GM12878 (cell line): ENCODE data around the gene C11orf42. TPM values are rescaled to one million over a fixed set of nuclear protein-coding genes. Genes with fewer than 3 reads are reported as not detected.

Experiments used
- ATAC-seq: fragments of 200-7000 bp; cut with Tn5 transposase; 3 replicates; pipeline ENCODE4 v1.9.1; 2020; ENCODE audit warnings: mild to moderate bottlenecking, moderate library complexity
- BruUV-seq: library from RNA; stranded (reverse); fragments of 400-500 nt; replicated peaks from 2 replicates; lab custom pipeline; 2021; lab: Mats Ljungman, UMichigan
- CTCF ChIA-PET: fragments of 300-600 bp; sonication (Branson Sonifier 250); formaldehyde crosslinking; extraction: SDS; loops from one replicate; lab custom pipeline; 2021; ENCODE audit warnings: inconsistent platforms; lab: Yijun Ruan, JAX
- POLR2A ChIA-PET: fragments of 350-600 bp; formaldehyde crosslinking; extraction: SDS; loops from one replicate; lab custom pipeline; 2021; ENCODE audit warnings: inconsistent platforms; lab: Charles Lee
- RAD21 ChIA-PET: fragments of 300-600 bp; sonication (Branson Sonifier 250); formaldehyde crosslinking; loops from one replicate; lab custom pipeline; 2023; ENCODE audit warnings: antibody characterized with exemption; ENCODE audit not compliant: unreplicated experiment; lab: Charles Lee
- SMC1A ChIA-PET: fragments of 300-600 bp; sonication (Branson Sonifier 250); formaldehyde crosslinking; loops from one replicate; lab custom pipeline; 2023; ENCODE audit not compliant: unreplicated experiment, uncharacterized antibody; lab: Charles Lee
- DNase-seq: peaks from one replicate; pipeline ENCODE4 v3.0.0-alpha.2; 2011; ENCODE audit warnings: low read depth, low spot score
- FAIRE-seq: peaks from 3 replicates; lab custom pipeline; 2011; peaks lifted over from hg19 to GRCh38; lab: Jason Lieb, UNC
- H2AFZ ChIP-seq: 2 replicates; pipeline ENCODE4 v1.6.0; 2011; ENCODE audit warnings: low read depth, low read length, control low read depth; ENCODE audit not compliant: control insufficient read depth
- H3K27ac ChIP-seq: 2 replicates; pipeline ENCODE4 v1.5.1; 2011; ENCODE audit warnings: control low read depth; ENCODE audit not compliant: control insufficient read depth, insufficient read depth
- H3K27me3 ChIP-seq, 2 experiments: replicated peaks in 1 of 2; 2 replicates each; pipeline versions ENCODE4 v1.6.0 to v1.6.1; 2011; ENCODE audit warnings: low read length in 1 of 2; ENCODE audit not compliant: control insufficient read depth in 2 of 2, insufficient read depth in 2 of 2
- H3K36me3 ChIP-seq, 2 experiments: 2 replicates each; pipeline ENCODE4 v1.5.1; 2011; ENCODE audit warnings: low read length in 1 of 2; ENCODE audit not compliant: control insufficient read depth in 2 of 2, insufficient read depth in 2 of 2
- H3K4me1 ChIP-seq: 2 replicates; pipeline ENCODE4 v1.6.1; 2011; ENCODE audit warnings: mild to moderate bottlenecking, low read length, moderate library complexity, mixed read lengths; ENCODE audit not compliant: control insufficient read depth, insufficient read depth
- H3K4me2 ChIP-seq: 2 replicates; pipeline ENCODE4 v1.6.0; 2011; ENCODE audit warnings: control low read depth; ENCODE audit not compliant: control insufficient read depth, insufficient read depth
- H3K4me3 ChIP-seq: fragments of 200-600 bp; sonication (generic); 2 replicates; pipeline ENCODE4 v1.5.1; 2016
- H3K79me2 ChIP-seq: 2 replicates; pipeline ENCODE4 v1.6.0; 2011; ENCODE audit warnings: low read length; ENCODE audit not compliant: control insufficient read depth, insufficient read depth
- H3K9ac ChIP-seq: 2 replicates; pipeline ENCODE4 v1.8.0; 2011; ENCODE audit warnings: low read length, control low read depth, mixed read lengths; ENCODE audit not compliant: control insufficient read depth, insufficient read depth
- H3K9me3 ChIP-seq: replicated peaks from 3 replicates; pipeline ENCODE4 v1.5.1; 2011; ENCODE audit warnings: mild to moderate bottlenecking, low read length; ENCODE audit not compliant: control insufficient read depth, insufficient read depth
- H4K20me1 ChIP-seq: 2 replicates; pipeline ENCODE4 v1.6.0; 2011; ENCODE audit not compliant: control insufficient read depth, insufficient read depth
- BCL11A ChIP-seq: IDR thresholded peaks from 2 replicates; pipeline ENCODE4 v1.6.1; 2011; ENCODE audit warnings: low read depth, low read length
- CBX3 ChIP-seq: fragments of 200-600 bp; sonication (generic); IDR thresholded peaks from 2 replicates; pipeline ENCODE4 v1.6.1; 2016; ENCODE audit warnings: low read depth, borderline replicate concordance
- CBX5 ChIP-seq: sonication (generic); IDR thresholded peaks from 2 replicates; pipeline ENCODE4 v1.6.1; 2016; ENCODE audit warnings: low read depth, moderate library complexity, mild to moderate bottlenecking, inconsistent platforms
- CEBPB ChIP-seq, 2 experiments: fragments of 150-350 bp in 1 of 2; IDR thresholded peaks; 2 replicates each; pipeline ENCODE4 v1.6.1; 2012 to 2014; ENCODE audit warnings: low read depth in 2 of 2, low read length in 2 of 2, borderline replicate concordance in 1 of 2, inconsistent platforms in 1 of 2
- CHD2 ChIP-seq: IDR thresholded peaks from 2 replicates; pipeline ENCODE4 v1.6.1; 2011; ENCODE audit warnings: low read depth, low read length, improper control_type of control experiment, borderline replicate concordance
- CHD4 ChIP-seq: fragments of 200-600 bp; sonication (generic); IDR thresholded peaks from 2 replicates; pipeline ENCODE4 v1.6.1; 2016; ENCODE audit warnings: mild to moderate bottlenecking
- CREB1 ChIP-seq: IDR thresholded peaks from 2 replicates; pipeline ENCODE4 v1.6.1; 2012; ENCODE audit warnings: low read depth, mild to moderate bottlenecking, inconsistent platforms
- EP300 ChIP-seq, 2 experiments: fragments of 150-350 bp in 1 of 2; IDR thresholded peaks; 2 replicates each; pipeline ENCODE4 v1.6.1; 2011 to 2012; ENCODE audit warnings: low read depth in 2 of 2, low read length in 2 of 2, borderline replicate concordance in 1 of 2, improper control_type of control experiment in 1 of 2, inconsistent platforms in 1 of 2; ENCODE audit not compliant: control insufficient read depth in 1 of 2
- ESRRA ChIP-seq: IDR thresholded peaks from 2 replicates; pipeline ENCODE4 v1.6.1; 2012; ENCODE audit warnings: mild to moderate bottlenecking, low read length, improper control_type of control experiment
- EZH2 ChIP-seq: IDR thresholded peaks from 2 replicates; pipeline ENCODE4 v1.6.1; 2012; ENCODE audit warnings: low read depth, mild to moderate bottlenecking, control low read depth, inconsistent platforms, low read length, borderline replicate concordance; ENCODE audit not compliant: control insufficient read depth
- MYC ChIP-seq: IDR thresholded peaks from 2 replicates; pipeline ENCODE4 v1.6.1; 2011; ENCODE audit warnings: mild to moderate bottlenecking, low read length, moderate library complexity, inconsistent platforms; ENCODE audit not compliant: insufficient read depth, insufficient replicate concordance, insufficient read length, severe bottlenecking
- NFYB ChIP-seq: IDR thresholded peaks from 2 replicates; pipeline ENCODE4 v1.6.1; 2011; ENCODE audit warnings: low read depth, mild to moderate bottlenecking, low read length, improper control_type of control experiment, moderate library complexity; ENCODE audit not compliant: insufficient read depth
- POLR2AphosphoS5 ChIP-seq: IDR thresholded peaks from 2 replicates; pipeline ENCODE4 v1.6.1; 2011; ENCODE audit warnings: mild to moderate bottlenecking, low read length, inconsistent platforms
- RFX5 ChIP-seq: IDR thresholded peaks from 2 replicates; pipeline ENCODE4 v1.6.1; 2011; ENCODE audit warnings: low read depth, low read length, improper control_type of control experiment
- YY1 ChIP-seq: IDR thresholded peaks from 2 replicates; pipeline ENCODE4 v1.6.1; 2011; ENCODE audit warnings: low read depth, mild to moderate bottlenecking, low read length
- WGBS: methylation state at CpG from one replicate; pipeline ENCODE4 v1.1.6; 2016; ENCODE audit warnings: low lambda C conversion rate; ENCODE audit not compliant: insufficient replicate concordance, insufficient coverage; ENCODE audit errors: missing lambda C conversion rate; 5-methylcytosine and 5-hydroxymethylcytosine counted together
- in situ Hi-C: fragments of 300-500 bp; cut with MboI; formaldehyde crosslinking; loops from 9 replicates; pipeline ENCODE4 v1.14.3; 2018; ENCODE audit warnings: mixed read lengths
- intact Hi-C: fragments of 100-400 bp; cut with micrococcal nuclease; formaldehyde crosslinking; loops from one replicate; pipeline ENCODE4 v1.14.2; 2022; ENCODE audit not compliant: unreplicated experiment
- polyA plus RNA-seq, 11 experiments: library from polyadenylated mRNA; depleted of rRNA in 4 of 11; unstranded in 6 of 11; stranded (reverse) in 5 of 11; fragments of >200 nt; fragmentation: Nextera tagmentation in 4 of 11; fragmentation: Illumina TruSeq in 1 of 11; extraction: Ambion mirVana in 4 of 11; extraction: Trizol in 1 of 11; gene quantifications; 1 replicate in 1 of 11; 2 replicates in 10 of 11; pipeline versions ENCODE4 v1.2.1 to v1.2.3, GENCODE V29; 2011 to 2016; ENCODE audit warnings: inconsistent platforms in 2 of 11, missing spikeins in 2 of 11, low read depth in 1 of 11
- total RNA-seq, 4 experiments: library from RNA; depleted of rRNA in 3 of 4; stranded (reverse); fragments of >200 nt in 3 of 4; fragmentation: Illumina TruSeq in 1 of 4; extraction: Trizol in 1 of 4; gene quantifications; 2 replicates each; pipeline versions ENCODE4 v1.2.1 to v1.2.3, GENCODE V29; 2013 to 2021
- TF ChIP-seq, protein P1 (sequence below): IDR thresholded peaks from 2 replicates; pipeline ENCODE4 v1.6.1; 2012; ENCODE audit warnings: improper control_type of control experiment, low read depth, low read length; ENCODE audit not compliant: insufficient replicate concordance
- TF ChIP-seq, protein P2 (sequence below): fragments of 450-650 bp; IDR thresholded peaks from 2 replicates; pipeline ENCODE4 v1.6.1; 2017; ENCODE audit warnings: mild to moderate bottlenecking, moderate library complexity

The C11orf42 gene
- total and polyA plus RNA-seq, 10 of the 15 experiments (the other 5 are each of a cell fraction or from before 2014, with no cell fraction given) = 0.19 TPM; not detected in 9

DNA sequence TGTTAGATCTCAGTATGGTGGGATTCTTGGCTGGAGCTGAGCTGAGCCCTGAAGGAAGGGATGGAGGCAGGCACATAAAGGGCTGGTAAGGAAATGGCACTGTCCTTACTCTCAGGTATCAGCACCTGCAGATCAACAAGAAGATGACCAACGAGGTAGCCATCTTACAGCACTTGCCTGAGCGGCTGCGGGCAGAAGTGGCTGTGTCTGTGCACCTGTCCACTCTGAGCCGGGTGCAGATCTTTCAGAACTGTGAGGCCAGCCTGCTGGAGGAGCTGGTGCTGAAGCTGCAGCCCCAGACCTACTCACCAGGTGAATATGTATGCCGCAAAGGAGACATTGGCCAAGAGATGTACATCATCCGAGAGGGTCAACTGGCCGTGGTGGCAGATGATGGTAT lies 36.0 kb downstream of the C11orf42 start:
- ChIA-PET RAD21 (no interaction called here), POLR2A (no interaction called here), SMC1A (no interaction called here), CTCF (no interaction called here)
- Histone ChIP-seq H2AFZ (no peak overlapping the region), H3K9ac (no peak overlapping the region), H3K79me2 (no peaks in the 10 kb centered on the region), H3K9me3 (no peaks in the 10 kb centered on the region), H3K4me3 (no peak overlapping the region), H4K20me1 (no peaks in the 10 kb centered on the region), H3K27me3 (no peaks in the 10 kb centered on the region), H3K36me3 (no peaks in the 10 kb centered on the region), H3K4me2 (no peak overlapping the region), H3K27ac (no peak overlapping the region), H3K4me1 (no peaks in the 10 kb centered on the region)
- no TSS peak for BruUV-seq
- no peak for TF ChIP-seq MYC
- no peak for TF ChIP-seq ESRRA
- TF ChIP-seq CHD2 = no peak
- no peak for TF ChIP-seq CBX3
- no peak for TF ChIP-seq POLR2AphosphoS5
- TF ChIP-seq EP300 (IDR thresholded peaks at IDR 0.05; ENCODE audit: borderline replicate concordance in 1 of 2, control insufficient read depth in 1 of 2, low read depth in 2 of 2, low read length in 2 of 2) = no peak
- TF ChIP-seq RFX5 = no peak
- no peak for TF ChIP-seq YY1
- TF ChIP-seq NFYB = no peak
- TF ChIP-seq CBX5 = no peak
- no peak for TF ChIP-seq CEBPB (IDR thresholded peaks at IDR 0.05; ENCODE audit: borderline replicate concordance in 1 of 2, low read depth in 2 of 2, low read length in 2 of 2)
- TF ChIP-seq, protein P1, sequence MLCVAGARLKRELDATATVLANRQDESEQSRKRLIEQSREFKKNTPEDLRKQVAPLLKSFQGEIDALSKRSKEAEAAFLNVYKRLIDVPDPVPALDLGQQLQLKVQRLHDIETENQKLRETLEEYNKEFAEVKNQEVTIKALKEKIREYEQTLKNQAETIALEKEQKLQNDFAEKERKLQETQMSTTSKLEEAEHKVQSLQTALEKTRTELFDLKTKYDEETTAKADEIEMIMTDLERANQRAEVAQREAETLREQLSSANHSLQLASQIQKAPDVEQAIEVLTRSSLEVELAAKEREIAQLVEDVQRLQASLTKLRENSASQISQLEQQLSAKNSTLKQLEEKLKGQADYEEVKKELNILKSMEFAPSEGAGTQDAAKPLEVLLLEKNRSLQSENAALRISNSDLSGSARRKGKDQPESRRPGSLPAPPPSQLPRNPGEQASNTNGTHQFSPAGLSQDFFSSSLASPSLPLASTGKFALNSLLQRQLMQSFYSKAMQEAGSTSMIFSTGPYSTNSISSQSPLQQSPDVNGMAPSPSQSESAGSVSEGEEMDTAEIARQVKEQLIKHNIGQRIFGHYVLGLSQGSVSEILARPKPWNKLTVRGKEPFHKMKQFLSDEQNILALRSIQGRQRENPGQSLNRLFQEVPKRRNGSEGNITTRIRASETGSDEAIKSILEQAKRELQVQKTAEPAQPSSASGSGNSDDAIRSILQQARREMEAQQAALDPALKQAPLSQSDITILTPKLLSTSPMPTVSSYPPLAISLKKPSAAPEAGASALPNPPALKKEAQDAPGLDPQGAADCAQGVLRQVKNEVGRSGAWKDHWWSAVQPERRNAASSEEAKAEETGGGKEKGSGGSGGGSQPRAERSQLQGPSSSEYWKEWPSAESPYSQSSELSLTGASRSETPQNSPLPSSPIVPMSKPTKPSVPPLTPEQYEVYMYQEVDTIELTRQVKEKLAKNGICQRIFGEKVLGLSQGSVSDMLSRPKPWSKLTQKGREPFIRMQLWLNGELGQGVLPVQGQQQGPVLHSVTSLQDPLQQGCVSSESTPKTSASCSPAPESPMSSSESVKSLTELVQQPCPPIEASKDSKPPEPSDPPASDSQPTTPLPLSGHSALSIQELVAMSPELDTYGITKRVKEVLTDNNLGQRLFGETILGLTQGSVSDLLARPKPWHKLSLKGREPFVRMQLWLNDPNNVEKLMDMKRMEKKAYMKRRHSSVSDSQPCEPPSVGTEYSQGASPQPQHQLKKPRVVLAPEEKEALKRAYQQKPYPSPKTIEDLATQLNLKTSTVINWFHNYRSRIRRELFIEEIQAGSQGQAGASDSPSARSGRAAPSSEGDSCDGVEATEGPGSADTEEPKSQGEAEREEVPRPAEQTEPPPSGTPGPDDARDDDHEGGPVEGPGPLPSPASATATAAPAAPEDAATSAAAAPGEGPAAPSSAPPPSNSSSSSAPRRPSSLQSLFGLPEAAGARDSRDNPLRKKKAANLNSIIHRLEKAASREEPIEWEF = no peak
- no peak for TF ChIP-seq CREB1
- TF ChIP-seq BCL11A = no peak
- TF ChIP-seq, protein P2, sequence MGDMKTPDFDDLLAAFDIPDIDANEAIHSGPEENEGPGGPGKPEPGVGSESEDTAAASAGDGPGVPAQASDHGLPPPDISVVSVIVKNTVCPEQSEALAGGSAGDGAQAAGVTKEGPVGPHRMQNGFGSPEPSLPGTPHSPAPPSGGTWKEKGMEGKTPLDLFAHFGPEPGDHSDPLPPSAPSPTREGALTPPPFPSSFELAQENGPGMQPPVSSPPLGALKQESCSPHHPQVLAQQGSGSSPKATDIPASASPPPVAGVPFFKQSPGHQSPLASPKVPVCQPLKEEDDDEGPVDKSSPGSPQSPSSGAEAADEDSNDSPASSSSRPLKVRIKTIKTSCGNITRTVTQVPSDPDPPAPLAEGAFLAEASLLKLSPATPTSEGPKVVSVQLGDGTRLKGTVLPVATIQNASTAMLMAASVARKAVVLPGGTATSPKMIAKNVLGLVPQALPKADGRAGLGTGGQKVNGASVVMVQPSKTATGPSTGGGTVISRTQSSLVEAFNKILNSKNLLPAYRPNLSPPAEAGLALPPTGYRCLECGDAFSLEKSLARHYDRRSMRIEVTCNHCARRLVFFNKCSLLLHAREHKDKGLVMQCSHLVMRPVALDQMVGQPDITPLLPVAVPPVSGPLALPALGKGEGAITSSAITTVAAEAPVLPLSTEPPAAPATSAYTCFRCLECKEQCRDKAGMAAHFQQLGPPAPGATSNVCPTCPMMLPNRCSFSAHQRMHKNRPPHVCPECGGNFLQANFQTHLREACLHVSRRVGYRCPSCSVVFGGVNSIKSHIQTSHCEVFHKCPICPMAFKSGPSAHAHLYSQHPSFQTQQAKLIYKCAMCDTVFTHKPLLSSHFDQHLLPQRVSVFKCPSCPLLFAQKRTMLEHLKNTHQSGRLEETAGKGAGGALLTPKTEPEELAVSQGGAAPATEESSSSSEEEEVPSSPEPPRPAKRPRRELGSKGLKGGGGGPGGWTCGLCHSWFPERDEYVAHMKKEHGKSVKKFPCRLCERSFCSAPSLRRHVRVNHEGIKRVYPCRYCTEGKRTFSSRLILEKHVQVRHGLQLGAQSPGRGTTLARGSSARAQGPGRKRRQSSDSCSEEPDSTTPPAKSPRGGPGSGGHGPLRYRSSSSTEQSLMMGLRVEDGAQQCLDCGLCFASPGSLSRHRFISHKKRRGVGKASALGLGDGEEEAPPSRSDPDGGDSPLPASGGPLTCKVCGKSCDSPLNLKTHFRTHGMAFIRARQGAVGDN = no peak
- no peak for TF ChIP-seq EZH2
- TF ChIP-seq CHD4 = no peak
- FAIRE-seq (no peak), DNase-seq (no peak), ATAC-seq (no peak)
- in situ Hi-C loops = no loop called here
- intact Hi-C loops = no loop called here
- 54% methylated on average over 7 of the region's 7 CpGs for WGBS
